Germinal center (tissue), 1 donor: Measurements from ENCODE around the gene TMEM40.
"Not testable (repeated sequence)": the region's sequence is repeated elsewhere in the genome, so short reads cannot be mapped to it uniquely, and the experiment has no call there.

Source experiments
- DNase-seq: peaks from one replicate; pipeline ENCODE4 v3.0.0; 2012; ENCODE audit warnings: mixed read lengths, low spot score

TMEM40 gene

DNA sequence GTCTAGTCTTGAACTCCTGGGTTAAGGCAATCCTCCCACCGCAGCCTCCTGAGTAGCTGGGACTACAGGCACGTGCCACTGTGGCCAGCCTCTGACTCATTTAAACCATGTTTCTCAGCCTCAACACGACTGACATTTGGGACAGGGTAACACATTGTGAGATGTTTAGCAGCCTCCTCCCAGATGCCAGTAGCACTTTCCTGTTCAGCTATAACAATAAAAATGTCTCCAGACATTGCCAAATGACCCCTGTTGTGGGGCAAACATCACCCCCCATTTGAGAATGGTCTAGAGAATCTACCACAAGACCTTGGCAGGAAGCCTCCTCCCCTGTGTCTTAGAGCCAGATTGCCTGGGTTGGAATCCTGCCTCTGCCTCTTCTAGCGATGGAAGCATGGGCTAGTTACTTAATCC, 8.4 kb downstream of the TMEM40 start:
- DNase-seq = no peak

DNA sequence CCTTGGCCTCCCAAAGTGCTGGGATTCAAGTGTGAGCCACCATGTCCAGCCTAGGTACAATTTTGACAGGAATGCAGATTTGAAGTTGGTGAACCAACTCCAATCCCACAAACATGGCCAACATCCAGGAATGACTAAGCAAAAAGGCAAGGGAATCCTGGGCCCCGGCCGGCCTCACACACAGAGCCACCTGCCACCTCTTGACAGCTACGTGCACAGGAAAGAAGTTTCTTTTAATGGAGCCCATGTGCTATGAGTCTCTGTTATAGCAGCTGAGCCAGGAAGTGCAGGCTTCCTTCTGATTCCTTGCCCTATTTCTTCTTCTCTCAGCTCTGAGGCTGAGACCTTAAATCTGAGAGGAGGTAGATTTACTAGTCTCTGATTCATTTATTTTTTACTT, 8.8 kb downstream of the TMEM40 start:
- peak; percentile 30 for DNase-seq

DNA sequence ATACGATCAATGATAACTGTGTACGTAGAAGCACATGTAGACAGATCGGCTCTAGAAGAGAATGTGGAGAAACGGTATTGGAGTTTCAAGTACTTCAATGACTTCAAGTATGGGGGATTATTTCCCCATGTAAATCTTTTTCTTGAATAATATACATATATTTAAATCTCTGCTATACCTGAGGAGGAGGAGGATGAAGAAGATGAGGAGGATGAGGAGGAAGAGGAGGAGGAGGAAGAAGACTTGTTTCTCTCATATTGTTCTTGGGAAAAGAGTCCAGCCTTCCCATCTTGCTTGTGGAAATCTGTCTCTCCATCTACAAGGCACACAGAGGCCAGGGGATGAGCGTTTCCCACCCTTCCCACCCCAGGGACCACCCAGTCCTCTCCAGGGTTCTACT, 10.6 kb downstream of the TMEM40 start:
- DNase-seq = no peak

DNA sequence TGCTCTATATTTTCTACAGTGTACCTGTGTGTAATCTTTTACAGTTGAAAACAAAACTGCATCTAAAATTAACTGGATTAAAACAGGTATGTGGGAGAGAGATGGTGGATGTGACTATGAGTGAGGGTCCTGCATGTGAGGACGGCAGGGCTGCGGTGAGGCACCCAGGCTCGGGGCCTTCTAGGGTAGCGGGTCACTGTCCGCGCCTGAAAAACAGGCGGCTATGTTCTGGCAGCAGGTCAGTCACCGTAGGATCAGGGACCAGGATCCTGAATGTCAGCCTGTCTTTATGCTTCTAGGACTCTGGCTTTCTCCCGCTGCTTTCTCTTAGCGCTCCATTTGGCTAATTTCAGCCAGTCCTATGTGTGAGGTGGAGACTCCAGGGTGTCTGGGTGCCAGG, 12.6 kb downstream of the TMEM40 start:
- no peak for DNase-seq

GRCh38 chr3:12744326-12744725, 14.7 kb downstream of the TMEM40 start:
- no peak for DNase-seq

- no peak for DNase-seq
Measured at GRCh38 chr3:12743583-12743982, 15.5 kb downstream of the TMEM40 start.

- DNase-seq = no peak
Measured at GRCh38 chr3:12742330-12743107, 16.5 kb downstream of the TMEM40 start.

DNA sequence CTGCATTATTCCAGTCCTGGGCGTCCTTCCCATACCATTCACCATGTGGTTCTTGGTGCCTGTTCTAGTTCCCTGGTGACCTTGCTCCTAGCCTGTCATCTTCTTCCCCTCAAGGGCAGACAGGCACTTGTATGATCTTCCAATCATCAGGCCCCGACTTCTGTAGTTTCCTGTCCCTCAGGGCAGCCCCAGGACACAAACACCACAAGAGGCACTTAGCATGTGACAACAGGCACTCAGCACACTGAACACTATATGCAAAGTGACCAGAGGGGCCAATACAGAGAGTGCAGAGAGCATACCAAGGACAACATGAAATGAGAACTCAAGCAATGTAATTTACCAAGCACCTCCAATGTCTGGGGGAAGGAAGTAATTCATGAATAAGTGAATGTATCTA, 17.9 kb downstream of the TMEM40 start:
- no peak for DNase-seq

DNA sequence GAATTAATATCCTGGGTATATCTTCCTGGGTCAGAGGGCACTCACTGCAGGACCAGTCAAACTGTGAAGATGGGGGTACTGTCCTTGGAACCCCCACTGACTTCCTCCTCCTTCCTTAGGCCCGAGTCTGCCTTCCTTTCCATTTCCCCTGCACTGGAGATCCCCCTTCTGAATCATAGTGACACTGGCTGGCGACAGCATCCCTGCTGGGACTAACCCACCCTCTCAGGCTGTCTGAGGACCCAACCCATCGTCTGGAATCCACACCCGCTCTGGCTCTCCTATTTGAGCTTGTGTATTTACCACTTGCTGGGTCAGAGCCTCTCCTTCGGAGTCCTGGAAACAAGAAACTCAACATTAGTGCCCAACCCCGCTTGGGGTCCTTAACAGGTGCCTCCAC, 21.2 kb downstream of the TMEM40 start:
- no peak for DNase-seq

- no peak for DNase-seq
Measured at GRCh38 chr3:12737319-12737718, 21.7 kb downstream of the TMEM40 start.

DNA sequence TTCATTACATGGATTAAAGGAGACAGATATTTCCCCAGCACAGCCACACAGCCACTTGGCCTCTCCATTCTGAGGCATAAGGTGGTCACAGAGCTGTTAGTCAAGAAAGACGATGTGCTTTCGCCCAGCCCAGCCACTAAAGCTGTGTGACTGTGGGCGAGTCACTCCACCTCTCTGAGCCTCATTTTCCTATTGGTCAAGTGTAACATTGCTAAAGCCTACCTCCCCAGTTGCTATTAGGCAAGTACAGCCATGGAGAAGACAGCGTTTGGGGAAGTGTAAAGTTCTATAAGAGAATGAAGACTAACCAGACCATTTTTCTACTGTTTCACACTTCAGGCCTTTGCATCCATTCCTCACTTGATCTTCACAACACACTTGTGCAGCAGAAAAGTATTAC, 24.1 kb downstream of the TMEM40 start:
- no peak for DNase-seq

DNA sequence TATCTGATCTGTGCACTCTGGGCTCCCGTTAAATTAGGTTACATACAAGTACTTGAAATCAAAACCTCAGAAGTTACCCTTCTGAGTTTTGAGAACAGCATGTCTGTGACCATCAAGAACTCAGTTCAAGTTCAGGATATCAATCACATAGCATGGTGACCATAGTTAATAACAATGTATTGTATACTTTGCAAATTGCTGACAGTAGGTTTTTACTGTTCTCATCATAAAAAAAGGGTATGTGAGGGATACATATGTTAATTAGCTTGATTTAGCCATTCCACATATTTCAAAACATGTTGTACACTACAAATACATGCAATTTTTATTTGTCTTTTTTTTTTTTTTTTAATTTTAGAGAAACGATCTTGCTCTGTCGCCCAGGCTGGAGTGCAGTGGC, 25.5 kb downstream of the TMEM40 start:
- DNase-seq = no peak

- no peak for DNase-seq
Measured at GRCh38 chr3:12730506-12731242, 28.4 kb downstream of the TMEM40 start.

DNA sequence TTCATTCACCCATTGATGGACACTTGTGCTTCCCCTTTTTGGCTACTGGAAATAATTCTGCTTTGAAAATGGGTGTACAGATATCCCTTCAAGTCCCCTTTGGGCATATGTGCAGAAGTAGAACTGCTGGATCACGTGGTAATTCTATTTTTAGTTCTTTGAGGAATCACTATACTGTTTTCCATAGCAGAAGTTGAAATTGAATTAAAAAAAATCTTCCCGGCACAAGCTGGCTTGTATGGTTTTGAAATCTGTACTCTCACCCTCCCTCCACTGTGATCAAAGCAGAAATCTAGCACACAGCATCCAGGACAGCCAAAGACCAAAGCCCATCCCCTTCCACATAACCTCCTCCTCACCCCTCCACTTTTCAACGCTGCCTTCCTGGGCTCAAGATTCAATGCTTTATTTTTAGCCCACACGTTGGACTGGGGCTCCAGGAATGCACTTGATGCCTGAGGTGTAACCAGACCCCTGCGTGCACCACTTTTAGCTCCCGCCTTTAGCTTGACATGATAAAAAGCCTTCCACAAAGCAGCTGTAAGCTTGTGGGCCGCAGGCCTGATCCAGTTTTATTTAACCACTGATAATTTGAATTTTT, 29.9 kb downstream of the TMEM40 start:
- no peak for DNase-seq

GRCh38 chr3:12727937-12728336, 31.1 kb downstream of the TMEM40 start:
- DNase-seq = no peak

- no peak for DNase-seq
Measured at GRCh38 chr3:12727481-12727880, 31.6 kb downstream of the TMEM40 start.

DNA sequence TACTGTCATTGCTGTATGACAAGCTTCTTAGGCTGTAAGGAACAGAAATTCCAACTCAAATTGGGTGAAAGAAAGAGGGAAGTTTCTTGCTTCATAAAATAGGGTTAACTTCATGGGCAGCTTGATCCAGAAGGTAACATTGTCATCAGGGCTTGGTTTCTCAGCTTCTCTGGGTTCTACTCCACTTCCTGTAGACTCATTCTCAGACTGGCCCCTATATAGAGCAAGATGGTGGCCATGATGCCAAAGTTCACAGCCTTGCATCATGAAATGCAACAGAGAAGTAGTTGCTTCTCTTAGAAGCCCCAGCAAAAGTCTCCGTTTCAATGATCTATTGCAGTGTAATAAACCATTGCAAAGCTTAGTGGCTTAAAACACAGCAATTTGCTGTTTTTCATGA, 33.6 kb downstream of the TMEM40 start:
- DNase-seq = no peak

- DNase-seq = no peak
Measured at GRCh38 chr3:12724794-12725193, 34.3 kb downstream of the TMEM40 start.

DNA sequence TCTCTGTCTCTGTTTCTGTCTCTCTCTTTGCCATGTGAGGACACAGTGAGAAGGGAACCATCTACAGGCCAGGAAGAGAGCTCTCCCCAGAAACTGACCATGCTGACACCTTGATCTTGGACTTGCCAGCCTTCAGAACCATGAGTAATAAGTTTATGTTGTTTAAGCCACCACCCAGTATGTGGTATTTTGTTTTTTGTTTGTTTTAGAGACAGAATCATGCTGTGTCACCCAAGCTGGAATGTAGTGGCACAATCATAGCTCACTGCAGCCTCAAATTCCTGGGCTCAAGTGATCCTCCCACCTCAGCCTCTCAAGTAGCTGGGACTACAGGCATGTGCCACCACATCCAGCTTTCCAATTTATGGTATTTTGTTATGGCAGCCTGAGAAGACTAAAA, 35.7 kb downstream of the TMEM40 start:
- DNase-seq = not testable (repeated sequence)

DNA sequence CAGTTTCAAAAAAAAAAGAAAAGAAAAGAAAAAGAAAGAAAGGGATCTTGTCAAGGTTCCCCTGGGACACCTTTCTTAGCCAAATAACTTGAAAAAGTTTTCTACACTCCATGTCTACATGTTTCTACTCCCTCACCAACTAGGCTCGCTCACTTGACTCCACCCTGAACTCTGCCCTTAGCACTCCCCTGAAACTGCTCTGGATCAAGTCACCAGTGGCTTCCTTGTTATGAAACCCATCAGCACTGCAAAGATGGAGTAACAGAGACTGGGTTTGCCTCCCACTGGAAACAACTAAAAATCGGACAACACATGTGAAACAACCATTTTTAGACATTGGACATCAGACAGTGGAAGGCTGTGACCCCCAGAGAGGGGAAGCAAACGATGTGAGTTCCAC, 36.8 kb downstream of the TMEM40 start:
- no peak for DNase-seq

DNA sequence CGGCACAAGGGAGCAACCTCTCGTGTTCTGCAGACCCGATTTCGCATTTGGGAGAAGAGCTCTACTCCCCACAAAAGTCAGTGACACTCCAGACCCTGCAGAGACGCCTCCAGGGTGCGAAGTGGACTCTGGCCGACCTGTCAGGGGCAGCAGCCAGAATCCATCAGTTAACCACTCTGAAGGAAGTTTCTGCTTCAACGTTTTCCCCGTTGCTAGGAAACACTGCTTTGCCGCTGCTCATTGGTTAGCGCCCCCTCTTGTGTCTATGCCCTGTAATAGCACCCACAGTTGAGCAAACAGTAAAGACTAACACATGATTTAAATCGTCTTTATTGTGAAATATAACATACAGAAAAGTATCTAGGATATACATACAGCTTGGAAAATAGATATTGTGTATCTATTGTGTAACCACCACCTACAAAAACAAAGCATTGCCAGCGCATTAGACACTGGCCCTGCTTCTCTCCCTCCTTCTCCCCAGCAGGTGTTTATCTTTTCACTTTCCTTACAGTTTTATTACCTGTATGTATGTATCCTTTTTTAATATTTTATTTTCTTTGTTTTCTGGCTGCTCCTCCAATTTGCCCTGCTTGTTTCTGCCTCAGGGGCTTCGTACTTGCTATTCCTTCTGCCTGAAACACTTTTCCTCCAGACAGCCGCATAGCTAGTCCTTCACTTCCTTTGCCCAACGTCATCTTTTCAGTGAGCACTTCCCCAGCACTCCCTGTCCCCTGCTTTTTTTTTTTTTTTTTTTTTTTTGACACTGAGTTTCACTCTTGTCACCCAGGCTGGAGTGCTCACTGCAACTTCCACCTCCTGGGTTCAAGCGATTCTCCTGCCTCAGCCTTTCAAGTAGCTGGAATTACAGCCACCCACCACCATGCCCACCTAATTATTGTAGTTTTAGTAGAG, 38.8 kb downstream of the TMEM40 start:
- peak; percentile 82 for DNase-seq

DNA sequence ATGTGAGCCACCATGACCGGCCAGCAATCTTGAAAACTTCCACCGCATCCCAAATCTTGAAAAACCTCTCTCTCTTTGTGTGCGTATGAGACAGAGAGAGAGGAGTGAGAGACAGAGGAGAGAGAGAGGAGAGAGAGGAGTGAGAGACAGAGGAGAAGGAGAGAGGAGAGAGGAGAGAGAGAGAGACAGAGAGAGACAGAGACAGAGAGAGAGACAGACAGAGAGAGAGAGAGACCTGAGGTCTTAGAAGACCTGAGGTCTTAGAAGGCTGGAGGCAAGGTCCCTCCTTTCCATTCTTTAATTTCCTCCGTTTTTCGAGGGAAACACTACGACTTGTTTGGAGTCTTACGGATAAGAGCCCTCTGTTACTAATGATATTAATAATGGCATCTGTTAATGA, 39.5 kb downstream of the TMEM40 start:
- DNase-seq = no peak
